HCT116 (cell line): ENCODE results near the gene PTPN18. TPM values are rescaled to one million over a fixed set of nuclear protein-coding genes. Genes with fewer than 3 reads are reported as not detected.

Experiments used
- ATAC-seq: fragments of 200-7000 bp; cut with Tn5 transposase; 2 replicates; pipeline ENCODE4 v1.9.1; 2020; ENCODE audit warnings: mild to moderate bottlenecking, moderate library complexity
- BruUV-seq: library from RNA; stranded (reverse); fragments of 400-500 nt; replicated peaks from 2 replicates; lab custom pipeline; 2021; lab: Mats Ljungman, UMichigan
- CTCF ChIA-PET: fragments of 300-600 bp; sonication (Branson Sonifier 250); formaldehyde crosslinking; loops from one replicate; lab custom pipeline; 2021; ENCODE audit warnings: antibody characterized with exemption; lab: Charles Lee
- POLR2A ChIA-PET: fragments of 300-600, 350-600 bp; sonication (Branson Sonifier 250); formaldehyde crosslinking; loops from one replicate; lab custom pipeline; 2021; ENCODE audit warnings: antibody characterized with exemption; lab: Charles Lee
- RAD21 ChIA-PET, 2 experiments: fragments of 300-600 bp; sonication (Branson Sonifier 250); formaldehyde crosslinking; loops; one replicate each; lab custom pipeline; 2023; ENCODE audit warnings: low total read pairs in 2 of 2; ENCODE audit not compliant: uncharacterized antibody in 2 of 2, unreplicated experiment in 2 of 2, low non-redundant PET in 1 of 2; lab: Charles Lee
- DNase-seq: peaks from one replicate; pipeline ENCODE4 v3.0.0-alpha.2; 2010; ENCODE audit warnings: low read depth, low spot score
- H2AFZ ChIP-seq: fragments of 200-600 bp; shearing (Covaris generic), sonication (generic); 2 replicates; pipeline ENCODE4 v1.6.1; 2017; ENCODE audit warnings: low read depth, mixed run types, mixed read lengths, antibody characterized with exemption, low read length; ENCODE audit not compliant: poor library complexity, severe bottlenecking
- H3K27ac ChIP-seq: 2 replicates; pipeline ENCODE4 v1.5.1; 2012; ENCODE audit warnings: low read depth, low read length
- H3K27me3 ChIP-seq: fragments of 200-600 bp; sonication (generic); 2 replicates; pipeline ENCODE4 v1.6.1; 2016; ENCODE audit warnings: mixed run types, low read length, mixed read lengths; ENCODE audit not compliant: insufficient read depth
- H3K36me3 ChIP-seq, 2 experiments: fragments of 200-500 bp in 1 of 2; fragments of 200-600 bp in 1 of 2; sonication (Bioruptor generic) in 1 of 2; sonication (generic) in 1 of 2; 2 replicates each; pipeline versions ENCODE4 v1.5.1 to v1.6.1; 2014 to 2016; ENCODE audit warnings: low read length in 2 of 2, inconsistent platforms in 1 of 2, mixed read lengths in 1 of 2, mixed run types in 1 of 2; ENCODE audit not compliant: insufficient read depth in 2 of 2, control insufficient read depth in 1 of 2
- H3K4me1 ChIP-seq, 2 experiments: fragments of 200-600 bp in 1 of 2; sonication (generic) in 1 of 2; 2 replicates each; pipeline versions ENCODE4 v1.5.1 to v1.6.1; 2012 to 2017; ENCODE audit warnings: low read length in 2 of 2, inconsistent platforms in 1 of 2, mild to moderate bottlenecking in 1 of 2, mixed read lengths in 1 of 2, mixed run types in 1 of 2, moderate library complexity in 1 of 2; ENCODE audit not compliant: insufficient read depth in 2 of 2, control insufficient read depth in 1 of 2
- H3K4me2 ChIP-seq: fragments of 200-600 bp; sonication (generic); 2 replicates; pipeline ENCODE4 v1.6.1; 2017; ENCODE audit warnings: mixed run types, low read length, mixed read lengths
- H3K4me3 ChIP-seq, 2 experiments: fragments of 200-600 bp in 1 of 2; sonication (generic) in 1 of 2; replicated peaks in 1 of 2; 2 replicates each; pipeline ENCODE4 v1.5.1; 2011 to 2016; ENCODE audit warnings: low read length in 2 of 2, control low read depth in 1 of 2, low read depth in 1 of 2, mild to moderate bottlenecking in 1 of 2, mixed read lengths in 1 of 2, mixed run types in 1 of 2
- H3K79me2 ChIP-seq: fragments of 200-600 bp; sonication (generic); 2 replicates; pipeline ENCODE4 v1.6.1; 2017; ENCODE audit warnings: mild to moderate bottlenecking, mixed run types, low read length, moderate library complexity, mixed read lengths; ENCODE audit not compliant: insufficient read depth
- H3K9ac ChIP-seq: fragments of 200-600 bp; sonication (generic); 2 replicates; pipeline ENCODE4 v1.6.1; 2016; ENCODE audit warnings: low read length, mixed read lengths
- H3K9me2 ChIP-seq: fragments of 200-600 bp; sonication (generic), shearing (Covaris generic); 2 replicates; pipeline ENCODE4 v1.6.1; 2017; ENCODE audit warnings: mixed run types, mild to moderate bottlenecking, moderate library complexity; ENCODE audit not compliant: insufficient read depth
- H3K9me3 ChIP-seq, 2 experiments: fragments of 200-500 bp in 1 of 2; fragments of 200-600 bp in 1 of 2; sonication (Bioruptor generic) in 1 of 2; sonication (generic) in 1 of 2; 2 replicates each; pipeline ENCODE4 v1.6.1; 2014 to 2017; ENCODE audit warnings: low read length in 2 of 2, mixed read lengths in 2 of 2, inconsistent platforms in 1 of 2, low read depth in 1 of 2, mild to moderate bottlenecking in 1 of 2, mixed run types in 1 of 2, moderate library complexity in 1 of 2; ENCODE audit not compliant: control insufficient read depth in 1 of 2, insufficient read depth in 1 of 2
- H4K20me1 ChIP-seq: fragments of 200-600 bp; sonication (generic), shearing (Covaris generic); 2 replicates; pipeline ENCODE4 v1.6.1; 2017; ENCODE audit warnings: mixed run types, mild to moderate bottlenecking, moderate library complexity; ENCODE audit not compliant: insufficient read depth
- CBX3 ChIP-seq: IDR thresholded peaks from 2 replicates; pipeline ENCODE4 v1.6.1; 2012; ENCODE audit warnings: low read depth
- EGR1 ChIP-seq: IDR thresholded peaks from 2 replicates; pipeline ENCODE4 v1.6.1; 2012; ENCODE audit warnings: low read depth
- ELF1 ChIP-seq: IDR thresholded peaks from 2 replicates; pipeline ENCODE4 v1.6.1; 2012; ENCODE audit warnings: low read depth, borderline replicate concordance
- EZH2phosphoT487 ChIP-seq: fragments of 200-600 bp; IDR thresholded peaks from 2 replicates; pipeline ENCODE4 v1.6.1; 2018; ENCODE audit warnings: antibody characterized with exemption, borderline replicate concordance
- FOSL1 ChIP-seq: IDR thresholded peaks from 2 replicates; pipeline ENCODE4 v1.6.1; 2012; ENCODE audit warnings: low read depth
- JUND ChIP-seq: IDR thresholded peaks from 2 replicates; pipeline ENCODE4 v1.6.1; 2012
- MAX ChIP-seq: IDR thresholded peaks from 2 replicates; pipeline ENCODE4 v1.6.1; 2012
- POLR2A ChIP-seq: IDR thresholded peaks from 2 replicates; pipeline ENCODE4 v1.7.0; 2011; ENCODE audit warnings: borderline replicate concordance; ENCODE audit not compliant: insufficient read depth, insufficient read length; ENCODE audit errors: extremely low read depth
- RAD21 ChIP-seq: IDR thresholded peaks from 2 replicates; pipeline ENCODE4 v1.6.1; 2012; ENCODE audit warnings: low read depth, mild to moderate bottlenecking
- REST ChIP-seq: IDR thresholded peaks from 2 replicates; pipeline ENCODE4 v1.6.1; 2012; ENCODE audit warnings: low read depth
- SIN3A ChIP-seq: IDR thresholded peaks from 2 replicates; pipeline ENCODE4 v1.6.1; 2012; ENCODE audit warnings: low read depth
- SP1 ChIP-seq: IDR thresholded peaks from 2 replicates; pipeline ENCODE4 v1.6.1; 2012; ENCODE audit warnings: low read depth
- TCF7L2 ChIP-seq: IDR thresholded peaks from 2 replicates; pipeline ENCODE4 v1.7.0; 2011; ENCODE audit warnings: borderline replicate concordance, inconsistent platforms; ENCODE audit not compliant: insufficient read depth, insufficient read length; ENCODE audit errors: extremely low read depth
- YY1 ChIP-seq: IDR thresholded peaks from 2 replicates; pipeline ENCODE4 v1.6.1; 2011; ENCODE audit warnings: low read length, low read depth, moderate library complexity, mild to moderate bottlenecking; ENCODE audit not compliant: insufficient replicate concordance; ENCODE audit errors: extremely low read depth
- ZFX ChIP-seq: fragments of 450-650 bp; IDR thresholded peaks from 2 replicates; pipeline ENCODE4 v1.6.1; 2017
- intact Hi-C: fragments of 100-400 bp; cut with micrococcal nuclease; formaldehyde crosslinking; loops from 2 replicates; pipeline ENCODE4 v1.10.0; 2022
- total RNA-seq: library from RNA; stranded (reverse); gene quantifications from one replicate; pipeline ENCODE4 v1.2.1, GENCODE V29; 2021; ENCODE audit not compliant: unreplicated experiment

The PTPN18 gene
- total RNA-seq, 1 experiment from 2014 or later, result 52.4 TPM

GRCh38 chr2:130338793-130339345 lies 17.0 kb upstream of the PTPN18 start:
- ChIA-PET CTCF (no interaction called here), RAD21 (no interaction called here), POLR2A (no interaction called here)
- H2AFZ ChIP-seq, result no peak overlapping the region
- peaks cover 12% of the 10 kb centered on the region for H3K79me2 ChIP-seq
- H3K9ac ChIP-seq, result no peak overlapping the region
- H3K9me2 ChIP-seq, result no peaks in the 10 kb centered on the region
- H3K36me3 ChIP-seq, result peaks cover 0 to 4% of the 10 kb centered on the region in 2 experiments; a peak in 2 of 4 replicates
- BruUV-seq, result no TSS peak
- ATAC-seq (no peak), DNase-seq (no peak)
- no peak overlapping the region for H3K27ac ChIP-seq
- no peaks in the 10 kb centered on the region for H4K20me1 ChIP-seq
- H3K4me1 ChIP-seq, result peaks cover 11 to 28% of the 10 kb centered on the region in 2 experiments
- no peak overlapping the region for H3K4me2 ChIP-seq
- TF ChIP-seq SP1 (no peak), TCF7L2 (no peak), EGR1 (no peak), CBX3 (no peak), RAD21 (no peak), POLR2A (no peak), ELF1 (no peak), JUND (no peak), EZH2phosphoT487 (no peak), MAX (no peak), FOSL1 (no peak), YY1 (no peak), REST (no peak), ZFX (no peak), SIN3A (no peak)
- H3K9me3 ChIP-seq, result no peaks in the 10 kb centered on the region
- no peak overlapping the region for H3K4me3 ChIP-seq
- no peaks in the 10 kb centered on the region for H3K27me3 ChIP-seq
- intact Hi-C loops, result no loop called here
